MM.1S (cell line): ENCODE measurements around the gene KRTAP6-3.

ENCODE experiments used
- DNase-seq: peaks from one replicate; pipeline ENCODE4 v3.0.0-alpha.2; 2015
- H2AFZ ChIP-seq: fragments of 300-600 bp; sonication (generic); 2 replicates; pipeline ENCODE4 v1.6.0; 2016; ENCODE audit warnings: antibody characterized with exemption, low read length
- H3F3A ChIP-seq: fragments of 300-600 bp; sonication (generic); 2 replicates; pipeline ENCODE4 v1.6.1; 2016; ENCODE audit warnings: mild to moderate bottlenecking, antibody characterized with exemption, low read length, moderate library complexity, mixed read lengths; ENCODE audit not compliant: insufficient read depth
- H3K27ac ChIP-seq: fragments of 300-600 bp; sonication (generic); 2 replicates; pipeline ENCODE4 v1.5.1; 2016; ENCODE audit warnings: mild to moderate bottlenecking, low read length
- H3K27me3 ChIP-seq: fragments of 300-600 bp; sonication (generic); replicated peaks from 2 replicates; pipeline ENCODE4 v1.6.0; 2016; ENCODE audit warnings: low read length; ENCODE audit not compliant: insufficient read depth
- H3K36me3 ChIP-seq: fragments of 300-600 bp; sonication (generic); replicated peaks from 2 replicates; pipeline ENCODE4 v1.6.1; 2016; ENCODE audit warnings: mild to moderate bottlenecking, low read length, mixed read lengths; ENCODE audit not compliant: insufficient read depth
- H3K4me1 ChIP-seq: fragments of 300-600 bp; sonication (generic); 2 replicates; pipeline ENCODE4 v1.6.1; 2016; ENCODE audit warnings: low read length, mixed read lengths
- H3K4me2 ChIP-seq: fragments of 300-600 bp; sonication (generic); 2 replicates; pipeline ENCODE4 v1.6.0; 2016; ENCODE audit warnings: low read depth, low read length
- H3K4me3 ChIP-seq: fragments of 300-600 bp; sonication (generic); 2 replicates; pipeline ENCODE4 v1.5.1; 2016; ENCODE audit warnings: low read length, mixed read lengths
- H3K79me2 ChIP-seq: fragments of 300-600 bp; sonication (generic); 2 replicates; pipeline ENCODE4 v1.6.1; 2016; ENCODE audit warnings: mixed run types, low read length, mixed read lengths
- H3K9ac ChIP-seq: fragments of 300-600 bp; sonication (generic); 2 replicates; pipeline ENCODE4 v1.6.1; 2016; ENCODE audit warnings: low read length, mixed read lengths
- H3K9me2 ChIP-seq: fragments of 300-600 bp; sonication (generic); replicated peaks from 2 replicates; pipeline ENCODE4 v1.6.1; 2016; ENCODE audit warnings: mild to moderate bottlenecking, low read length, mixed read lengths; ENCODE audit not compliant: insufficient read depth
- H3K9me3 ChIP-seq: fragments of 300-600 bp; sonication (generic); replicated peaks from 2 replicates; pipeline ENCODE4 v1.6.1; 2016; ENCODE audit warnings: mild to moderate bottlenecking, low read length, mixed read lengths; ENCODE audit not compliant: insufficient read depth
- H4K20me1 ChIP-seq: fragments of 300-600 bp; sonication (generic); 2 replicates; pipeline ENCODE4 v1.6.1; 2016; ENCODE audit warnings: mild to moderate bottlenecking, low read length, moderate library complexity, mixed read lengths; ENCODE audit not compliant: insufficient read depth
- CTCF ChIP-seq: fragments of 300-600 bp; sonication (generic); IDR thresholded peaks from 2 replicates; pipeline ENCODE4 v1.5.1; 2016; ENCODE audit warnings: antibody characterized with exemption, low read length, mixed read lengths
- EZH2 ChIP-seq: fragments of 300-600 bp; sonication (generic); optimal IDR thresholded peaks from 2 replicates; pipeline ENCODE3; 2017; ENCODE audit warnings: low read depth, mild to moderate bottlenecking, antibody characterized with exemption, low read length, mixed read lengths
- EZH2phosphoT487 ChIP-seq: fragments of 300-600 bp; sonication (generic); IDR thresholded peaks from 2 replicates; pipeline ENCODE4 v1.6.1; 2018; ENCODE audit warnings: antibody characterized with exemption, low read length

KRTAP6-3 gene

GRCh38 chr21:30561264-30561895 lies 30.9 kb upstream of the KRTAP6-3 start, which contains the start of gene KRTAP19-7:
Gene KRTAP19-7 (minus strand): TSS chr21:30561314. CDS start chr21:30561289, 25 bp downstream.
- no peaks in the 10 kb centered on the region for H3K9me3 ChIP-seq
- H3K79me2 ChIP-seq = no peaks in the 10 kb centered on the region
- no peaks in the 10 kb centered on the region for H3K9me2 ChIP-seq
- no peak within 1 kb of the TSS for H3K9ac ChIP-seq
- H3K4me3 ChIP-seq = no peak within 1 kb of the TSS
- no peak for TF ChIP-seq EZH2phosphoT487
- no peak for TF ChIP-seq CTCF
- TF ChIP-seq EZH2 = no peak
- no peaks in the 10 kb centered on the region for H3K36me3 ChIP-seq
- no peaks in the 10 kb centered on the region for H4K20me1 ChIP-seq
- H3K4me2 ChIP-seq = no peak within 1 kb of the TSS
- DNase-seq = no peak
- no peaks in the 10 kb centered on the region for H3K4me1 ChIP-seq
- no peak within 1 kb of the TSS for H2AFZ ChIP-seq
- H3K27ac ChIP-seq = no peak within 1 kb of the TSS
- H3F3A ChIP-seq = no peaks in the 10 kb centered on the region
- H3K27me3 ChIP-seq = no peaks in the 10 kb centered on the region

- Histone ChIP-seq H3K36me3 (no peaks in the 10 kb centered on the region), H3K4me1 (no peaks in the 10 kb centered on the region), H3K27ac (no peak overlapping the region), H3F3A (no peaks in the 10 kb centered on the region), H2AFZ (no peak overlapping the region), H3K27me3 (no peaks in the 10 kb centered on the region), H3K9me3 (no peaks in the 10 kb centered on the region), H3K9ac (no peak overlapping the region), H3K4me3 (no peak overlapping the region), H4K20me1 (no peaks in the 10 kb centered on the region), H3K4me2 (no peak overlapping the region), H3K79me2 (no peaks in the 10 kb centered on the region), H3K9me2 (no peaks in the 10 kb centered on the region)
- TF ChIP-seq CTCF = no peak
- no peak for TF ChIP-seq EZH2phosphoT487
- TF ChIP-seq EZH2 = no peak
- no peak for DNase-seq
Measured at GRCh38 chr21:30561957-30562356, 30.3 kb upstream of the KRTAP6-3 start.

- no peak for DNase-seq
- Histone ChIP-seq H3K9ac (no peak overlapping the region), H3K4me3 (no peak overlapping the region), H3K79me2 (no peaks in the 10 kb centered on the region), H3K4me2 (no peak overlapping the region), H3K4me1 (no peaks in the 10 kb centered on the region), H3F3A (no peaks in the 10 kb centered on the region), H3K27me3 (no peaks in the 10 kb centered on the region), H3K9me2 (no peaks in the 10 kb centered on the region), H3K27ac (no peak overlapping the region), H4K20me1 (no peaks in the 10 kb centered on the region), H3K36me3 (no peaks in the 10 kb centered on the region), H2AFZ (no peak overlapping the region), H3K9me3 (no peaks in the 10 kb centered on the region)
- TF ChIP-seq EZH2 = no peak
- TF ChIP-seq CTCF = no peak
- no peak for TF ChIP-seq EZH2phosphoT487
Measured at GRCh38 chr21:30563072-30563471, 29.2 kb upstream of the KRTAP6-3 start.
